Gastrocnemius medialis (tissue), 4 donors: ENCODE results near the gene GPATCH2L. TPM values are rescaled to one million over a fixed set of nuclear protein-coding genes. Genes with fewer than 3 reads are reported as not detected.

Experiments
- ATAC-seq, 2 donors: fragments of 150-250 bp; one replicate each; pipeline ENCODE4 v1.9.1; 2016
- DNase-seq, 2 donors: peaks; one replicate each; pipeline ENCODE4 v3.0.0-alpha.2; 2019
- H3K27ac ChIP-seq, 4 donors: fragments of 200-600 bp; sonication (generic); 1 replicate in 1 of 4; 2 replicates in 3 of 4; pipeline ENCODE4 v1.5.1; 2016 to 2018; ENCODE audit warnings: mild to moderate bottlenecking in 2 of 4, moderate library complexity in 1 of 4
- H3K27me3 ChIP-seq, 3 donors: fragments of 200-600 bp; sonication (generic) in 2 of 3; 1 replicate in 1 of 3; 2 replicates in 2 of 3; pipeline versions ENCODE4 v1.5.1 to v1.6.0; 2016 to 2019; ENCODE audit warnings: mild to moderate bottlenecking in 1 of 3, moderate library complexity in 1 of 3
- H3K36me3 ChIP-seq, 2 donors: fragments of 200-600 bp; sonication (generic) in 1 of 2; one replicate each; pipeline ENCODE4 v1.5.1; 2017 to 2018
- H3K4me1 ChIP-seq, 2 donors: fragments of 200-600 bp; sonication (generic) in 1 of 2; one replicate each; pipeline ENCODE4 v1.5.1; 2016 to 2017; ENCODE audit warnings: mild to moderate bottlenecking in 2 of 2
- H3K4me3 ChIP-seq, 4 donors: fragments of 200-600 bp; sonication (generic) in 3 of 4; 1 replicate in 1 of 4; 2 replicates in 3 of 4; pipeline ENCODE4 v1.5.1; 2016 to 2019; ENCODE audit warnings: mild to moderate bottlenecking in 2 of 4
- H3K9me3 ChIP-seq, 3 donors: fragments of 200-600 bp; sonication (generic) in 2 of 3; 1 replicate in 1 of 3; 2 replicates in 2 of 3; pipeline ENCODE4 v1.5.1; 2016 to 2019
- POLR2A ChIP-seq, 2 donors: fragments of 450-650 bp; IDR thresholded peaks; one replicate each; pipeline ENCODE4 v1.6.1; 2017; ENCODE audit warnings: antibody characterized with exemption in 2 of 2, mild to moderate bottlenecking in 2 of 2, moderate library complexity in 2 of 2
- in situ Hi-C, 4 donors: fragments of 200-750 bp; cut with MboI; loops; one replicate each; pipeline versions ENCODE4 v1.15.0 to v1.8.0; 2017; ENCODE audit warnings: low sequenced_read_pairs in 4 of 4
- intact Hi-C: fragments of 100-400 bp; cut with DNase I; formaldehyde crosslinking; loops from one replicate; pipeline ENCODE4 v1.15.1; 2023; ENCODE audit warnings: low total_unique reads
- total RNA-seq, 4 donors: library from RNA; depleted of rRNA; stranded (reverse); fragments of >200 nt; gene quantifications; one replicate each; pipeline versions ENCODE4 v1.1.0 to v1.2.3, GENCODE V29; 2016
- TF ChIP-seq, protein P1 (sequence below), 5 experiments: fragments of 450-650 bp in 3 of 5; fragments of 200-600 bp in 2 of 5; sonication (generic) in 2 of 5; IDR thresholded peaks in 4 of 5; conservative IDR thresholded peaks in 1 of 5; 1 replicate in 4 of 5; 2 replicates in 1 of 5; pipeline ENCODE4 v1.5.1; 2016 to 2019; ENCODE audit warnings: antibody characterized with exemption in 5 of 5, mild to moderate bottlenecking in 3 of 5, moderate library complexity in 3 of 5

The GPATCH2L gene
- total RNA-seq, 4 donors from 2014 or later: 24.6 to 63.5 (median 41.9) TPM

DNA sequence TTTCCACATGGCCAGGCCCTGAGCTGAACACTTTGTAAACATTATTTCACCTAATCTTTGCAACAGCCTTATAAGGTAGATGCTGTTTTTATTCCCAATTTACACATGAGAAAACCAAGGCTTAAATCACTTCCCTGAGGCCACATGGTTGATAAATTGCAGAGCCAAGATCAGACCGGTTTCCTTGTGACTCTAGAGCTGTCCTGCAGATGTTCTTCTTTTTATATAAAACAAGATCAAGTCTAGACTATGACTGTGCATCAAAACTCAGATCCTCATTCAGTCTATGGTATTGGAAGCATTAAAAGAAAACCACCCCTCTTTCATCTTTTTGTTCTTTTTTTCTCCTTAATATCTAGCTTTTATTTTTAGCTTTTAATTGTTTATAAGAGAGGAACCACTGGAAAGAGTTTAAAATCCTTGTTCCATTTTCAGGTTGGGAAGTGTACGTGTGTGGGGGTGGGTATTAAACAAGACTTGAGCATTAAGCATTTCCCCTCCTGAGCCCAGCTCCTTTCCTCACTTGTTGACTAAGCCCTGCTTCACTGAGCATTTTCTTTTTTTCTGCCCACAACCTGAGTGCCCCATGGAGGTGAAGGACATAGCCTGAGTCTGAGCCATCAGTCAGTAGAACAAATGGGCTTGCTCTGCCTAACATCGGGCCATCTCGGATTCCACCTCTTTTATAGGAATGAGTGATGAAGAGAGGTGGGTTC, 45.4 kb downstream of the GPATCH2L start:
- no peaks in the 10 kb centered on the region for H3K27me3 ChIP-seq
- peaks cover 3 to 71% of the 10 kb centered on the region in 2 donors for H3K36me3 ChIP-seq
- intact Hi-C loops: no loop called here
- no peak overlapping the region for H3K27ac ChIP-seq
- no peak for TF ChIP-seq POLR2A (IDR thresholded peaks at IDR 0.05)
- TF ChIP-seq, protein P1, sequence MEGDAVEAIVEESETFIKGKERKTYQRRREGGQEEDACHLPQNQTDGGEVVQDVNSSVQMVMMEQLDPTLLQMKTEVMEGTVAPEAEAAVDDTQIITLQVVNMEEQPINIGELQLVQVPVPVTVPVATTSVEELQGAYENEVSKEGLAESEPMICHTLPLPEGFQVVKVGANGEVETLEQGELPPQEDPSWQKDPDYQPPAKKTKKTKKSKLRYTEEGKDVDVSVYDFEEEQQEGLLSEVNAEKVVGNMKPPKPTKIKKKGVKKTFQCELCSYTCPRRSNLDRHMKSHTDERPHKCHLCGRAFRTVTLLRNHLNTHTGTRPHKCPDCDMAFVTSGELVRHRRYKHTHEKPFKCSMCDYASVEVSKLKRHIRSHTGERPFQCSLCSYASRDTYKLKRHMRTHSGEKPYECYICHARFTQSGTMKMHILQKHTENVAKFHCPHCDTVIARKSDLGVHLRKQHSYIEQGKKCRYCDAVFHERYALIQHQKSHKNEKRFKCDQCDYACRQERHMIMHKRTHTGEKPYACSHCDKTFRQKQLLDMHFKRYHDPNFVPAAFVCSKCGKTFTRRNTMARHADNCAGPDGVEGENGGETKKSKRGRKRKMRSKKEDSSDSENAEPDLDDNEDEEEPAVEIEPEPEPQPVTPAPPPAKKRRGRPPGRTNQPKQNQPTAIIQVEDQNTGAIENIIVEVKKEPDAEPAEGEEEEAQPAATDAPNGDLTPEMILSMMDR (IDR thresholded peaks at IDR 0.05 in 4 of 5, conservative IDR thresholded peaks at IDR 0.05 in 1 of 5): no peak
- ATAC-seq (no peak), DNase-seq (no peak)
- no peak overlapping the region for H3K4me3 ChIP-seq
- no peaks in the 10 kb centered on the region for H3K9me3 ChIP-seq
- H3K4me1 ChIP-seq: no peaks in the 10 kb centered on the region
- in situ Hi-C loops: no loop called here

DNA sequence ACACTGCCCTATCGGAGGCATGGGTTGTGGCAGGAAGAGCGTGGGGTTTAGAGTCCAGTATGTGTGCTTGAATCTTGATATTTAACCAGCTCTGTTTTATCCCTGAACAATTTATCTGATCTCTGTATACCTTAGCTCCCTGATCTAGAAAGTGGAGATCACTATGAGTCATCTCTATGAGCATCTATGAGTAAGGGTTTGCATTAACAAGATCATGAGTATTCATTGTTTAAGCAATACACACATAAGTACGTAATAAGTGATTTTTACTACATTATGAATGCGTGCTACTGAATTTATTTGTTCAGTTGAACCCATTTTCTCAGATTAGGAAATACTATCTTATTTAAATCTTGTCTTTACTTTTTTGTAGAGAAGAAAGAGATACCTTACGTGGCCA, 49.4 kb downstream of the GPATCH2L start:
- intact Hi-C loops: no loop called here
- TF ChIP-seq POLR2A (IDR thresholded peaks at IDR 0.05): no peak
- TF ChIP-seq, protein P1 (IDR thresholded peaks at IDR 0.05 in 4 of 5, conservative IDR thresholded peaks at IDR 0.05 in 1 of 5): no peak

GRCh38 chr14:76203086-76204001, 51.6 kb downstream of the GPATCH2L start:
- Histone ChIP-seq H3K27ac (no peak overlapping the region), H3K36me3 (peaks cover 5 to 37% of the 10 kb centered on the region in 2 donors), H3K9me3 (no peaks in the 10 kb centered on the region), H3K4me1 (no peaks in the 10 kb centered on the region), H3K4me3 (no peak overlapping the region), H3K27me3 (no peaks in the 10 kb centered on the region)
- in situ Hi-C loops (no loop called here), intact Hi-C loops (no loop called here)
- peak in 1 of 2 donors; percentile 41 for ATAC-seq
- no peak for DNase-seq
- TF ChIP-seq, protein P1 (IDR thresholded peaks at IDR 0.05 in 4 of 5, conservative IDR thresholded peaks at IDR 0.05 in 1 of 5): no peak

More for the DNA sequence above, 49.4 kb downstream of the GPATCH2L start:
- DNase-seq: no peak
- in situ Hi-C loops: no loop called here
- H3K9me3 ChIP-seq: no peaks in the 10 kb centered on the region
- H3K27me3 ChIP-seq: no peaks in the 10 kb centered on the region
- no peak overlapping the region for H3K27ac ChIP-seq
- no peaks in the 10 kb centered on the region for H3K4me1 ChIP-seq
- ATAC-seq: no peak
- H3K36me3 ChIP-seq: peaks cover 5 to 53% of the 10 kb centered on the region in 2 donors
- no peak overlapping the region for H3K4me3 ChIP-seq

DNA sequence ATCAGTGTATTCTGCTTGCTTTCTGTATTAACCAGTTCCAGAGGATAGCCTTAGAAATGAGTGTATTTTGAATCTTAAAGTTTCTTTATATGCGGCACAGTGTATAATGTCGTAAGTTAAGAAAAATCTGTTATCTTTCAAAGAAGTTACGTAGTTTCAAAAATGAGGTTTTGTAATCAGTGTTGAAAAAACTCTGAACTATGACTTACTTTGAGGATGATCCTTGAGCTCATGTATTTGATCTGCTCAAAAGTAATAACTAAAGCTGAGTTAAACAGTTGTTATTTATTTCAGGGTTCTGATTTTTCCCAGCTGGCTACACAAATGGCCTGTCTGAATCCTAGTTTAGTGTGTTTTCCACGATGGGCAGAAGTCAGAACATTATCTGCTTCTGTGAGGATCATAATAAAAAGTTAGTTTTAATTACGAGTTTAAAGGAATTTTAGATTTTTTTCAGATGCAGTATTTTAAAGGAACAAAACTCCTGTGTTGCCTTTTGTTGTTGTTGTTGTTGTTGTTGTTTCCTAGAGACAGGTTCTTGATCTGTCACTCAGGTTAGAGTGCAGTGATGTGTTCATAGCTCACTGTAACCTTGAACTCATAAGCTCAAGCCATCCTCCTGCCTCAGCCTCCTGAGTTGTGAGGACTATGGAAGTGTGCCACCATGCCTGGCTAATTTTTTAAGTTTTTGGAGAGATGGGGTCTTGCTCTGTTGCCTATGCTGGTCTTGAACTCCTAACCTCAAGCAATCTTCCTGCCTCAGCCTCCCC, 52.9 kb downstream of the GPATCH2L start:
- Histone ChIP-seq H3K27me3 (no peaks in the 10 kb centered on the region), H3K4me3 (no peak overlapping the region), H3K4me1 (no peaks in the 10 kb centered on the region), H3K36me3 (peaks cover 5 to 31% of the 10 kb centered on the region in 2 donors), H3K9me3 (no peaks in the 10 kb centered on the region), H3K27ac (no peak overlapping the region)
- in situ Hi-C loops (no loop called here), intact Hi-C loops (no loop called here)
- DNase-seq (no peak), ATAC-seq (no peak)
- TF ChIP-seq, protein P1 (IDR thresholded peaks at IDR 0.05 in 4 of 5, conservative IDR thresholded peaks at IDR 0.05 in 1 of 5): no peak
- no peak for TF ChIP-seq POLR2A (IDR thresholded peaks at IDR 0.05)
